A673 (cell line): ENCODE results near the gene GJB3. TPM values are rescaled to one million over a fixed set of nuclear protein-coding genes. Genes with fewer than 3 reads are reported as not detected.

Source experiments
- BruUV-seq: library from RNA; stranded (reverse); fragments of 400-500 nt; replicated peaks from 2 replicates; lab custom pipeline; 2021; lab: Mats Ljungman, UMichigan
- CTCF ChIA-PET: fragments of 300-600 bp; sonication (Branson Sonifier 250); formaldehyde crosslinking; loops from one replicate; lab custom pipeline; 2022; ENCODE audit warnings: antibody characterized with exemption; lab: Charles Lee
- POLR2A ChIA-PET: fragments of 300-600 bp; sonication (Branson Sonifier 250); formaldehyde crosslinking; loops from one replicate; lab custom pipeline; 2022; ENCODE audit warnings: antibody characterized with exemption; ENCODE audit not compliant: low non-redundant PET; lab: Charles Lee
- DNase-seq: peaks from one replicate; pipeline ENCODE4 v3.0.0-alpha.2; 2015; ENCODE audit warnings: low spot score
- H3K27ac ChIP-seq: fragments of 200-600 bp; sonication (generic); 2 replicates; pipeline ENCODE4 v1.5.1; 2016; ENCODE audit warnings: mixed run types, low read depth, mild to moderate bottlenecking, mixed read lengths, antibody characterized with exemption, low read length; ENCODE audit not compliant: poor library complexity, severe bottlenecking
- H3K27me3 ChIP-seq: fragments of 200-600 bp; sonication (generic); replicated peaks from 2 replicates; pipeline ENCODE4 v1.6.1; 2017; ENCODE audit warnings: mixed run types, low read depth, mild to moderate bottlenecking, mixed read lengths, antibody characterized with exemption, low read length; ENCODE audit not compliant: insufficient read depth, poor library complexity
- H3K36me3 ChIP-seq: fragments of 200-600 bp; sonication (generic); 2 replicates; pipeline ENCODE4 v1.6.1; 2016; ENCODE audit warnings: mixed run types, mild to moderate bottlenecking, mixed read lengths, antibody characterized with exemption, low read length; ENCODE audit not compliant: insufficient read depth, poor library complexity, severe bottlenecking
- H3K4me1 ChIP-seq: fragments of 200-600 bp; sonication (generic); 2 replicates; pipeline ENCODE4 v1.6.1; 2017; ENCODE audit warnings: mixed run types, mild to moderate bottlenecking, mixed read lengths, antibody characterized with exemption, low read length; ENCODE audit not compliant: insufficient read depth, poor library complexity, severe bottlenecking
- H3K4me3 ChIP-seq: fragments of 200-600 bp; sonication (generic); 2 replicates; pipeline ENCODE4 v1.5.1; 2016; ENCODE audit warnings: low read depth, mixed run types, mild to moderate bottlenecking, mixed read lengths, low read length; ENCODE audit not compliant: poor library complexity, severe bottlenecking
- H3K9me3 ChIP-seq: fragments of 200-600 bp; sonication (generic); 2 replicates; pipeline ENCODE4 v1.6.1; 2016; ENCODE audit warnings: mixed run types, low read depth, mild to moderate bottlenecking, mixed read lengths, antibody characterized with exemption, low read length; ENCODE audit not compliant: poor library complexity, severe bottlenecking
- CTCF ChIP-seq: fragments of 300-800, 200-600 bp; sonication (generic); conservative IDR thresholded peaks from 2 replicates; pipeline ENCODE4 v1.5.1; 2017; ENCODE audit warnings: low read depth, mild to moderate bottlenecking, antibody characterized with exemption, low read length, moderate library complexity, mixed read lengths
- EZH2 ChIP-seq: fragments of 200-600 bp; sonication (generic); IDR thresholded peaks from 2 replicates; pipeline ENCODE4 v1.6.1; 2017; ENCODE audit warnings: borderline replicate concordance, low read depth, mild to moderate bottlenecking, mixed read lengths, antibody characterized with exemption, low read length; ENCODE audit not compliant: poor library complexity, severe bottlenecking
- intact Hi-C: fragments of 100-400 bp; cut with micrococcal nuclease; formaldehyde crosslinking; loops from one replicate; pipeline ENCODE4 v1.10.0; 2022; ENCODE audit not compliant: unreplicated experiment
- total RNA-seq: library from RNA; stranded (reverse); gene quantifications from 2 replicates; pipeline ENCODE4 v1.2.3, GENCODE V29; 2021

Gene GJB3
- total RNA-seq, 1 experiment from 2014 or later = not detected

GRCh38 chr1:34761776-34762307, 19.2 kb upstream of the GJB3 start:
- Histone ChIP-seq H3K27me3 (peaks cover 4% of the 10 kb centered on the region), H3K36me3 (no peaks in the 10 kb centered on the region), H3K9me3 (no peaks in the 10 kb centered on the region), H3K27ac (no peak overlapping the region), H3K4me3 (no peak overlapping the region), H3K4me1 (no peaks in the 10 kb centered on the region)
- TF ChIP-seq CTCF (no peak), EZH2 (no peak)
- POLR2A ChIA-PET = no interaction called here
- no peak for DNase-seq
- intact Hi-C loops = no loop called here
- CTCF ChIA-PET = no interaction called here
- no TSS peak for BruUV-seq

- intact Hi-C loops = no loop called here
- no peaks in the 10 kb centered on the region for H3K9me3 ChIP-seq
- no peaks in the 10 kb centered on the region for H3K36me3 ChIP-seq
- TF ChIP-seq EZH2 (no peak), CTCF (no peak)
- H3K27me3 ChIP-seq = peaks cover 4% of the 10 kb centered on the region
- no peaks in the 10 kb centered on the region for H3K4me1 ChIP-seq
- BruUV-seq = no TSS peak
- no peak overlapping the region for H3K27ac ChIP-seq
- H3K4me3 ChIP-seq = no peak overlapping the region
- no peak for DNase-seq
- ChIA-PET POLR2A (no interaction called here), CTCF (no interaction called here)
Measured at GRCh38 chr1:34762474-34763141, 18.4 kb upstream of the GJB3 start.

- CTCF ChIA-PET = no interaction called here
- BruUV-seq = no TSS peak
- intact Hi-C loops = no loop called here
- H3K27me3 ChIP-seq = no peaks in the 10 kb centered on the region
- no peak for DNase-seq
- no peaks in the 10 kb centered on the region for H3K9me3 ChIP-seq
- H3K36me3 ChIP-seq = no peaks in the 10 kb centered on the region
- H3K4me1 ChIP-seq = no peaks in the 10 kb centered on the region
- no peak overlapping the region for H3K4me3 ChIP-seq
- POLR2A ChIA-PET = no interaction called here
- TF ChIP-seq CTCF (no peak), EZH2 (no peak)
- H3K27ac ChIP-seq = no peak overlapping the region
Measured at GRCh38 chr1:34763142-34763781, 17.8 kb upstream of the GJB3 start.
